Gastroesophageal sphincter (tissue), 2 donors: ENCODE results near the gene CEP162.

ENCODE experiments used
- POLR2A ChIP-seq, 2 donors: fragments of 450-650 bp; IDR thresholded peaks; one replicate each; pipeline ENCODE4 v1.6.1; 2017; ENCODE audit warnings: antibody characterized with exemption in 2 of 2, mild to moderate bottlenecking in 2 of 2, moderate library complexity in 1 of 2
- POLR2AphosphoS5 ChIP-seq: sonication (generic); formaldehyde crosslinking; IDR thresholded peaks from one replicate; pipeline ENCODE4 v1.6.1; 2017; ENCODE audit warnings: antibody characterized with exemption

GRCh38 chr6:84272298-84272697, 44.9 kb upstream of the CEP162 start:
- no peak for TF ChIP-seq POLR2AphosphoS5
- no peak for TF ChIP-seq POLR2A (IDR thresholded peaks at IDR 0.05)
